ENCODE results near the gene C1orf87.

Gene C1orf87

DNA sequence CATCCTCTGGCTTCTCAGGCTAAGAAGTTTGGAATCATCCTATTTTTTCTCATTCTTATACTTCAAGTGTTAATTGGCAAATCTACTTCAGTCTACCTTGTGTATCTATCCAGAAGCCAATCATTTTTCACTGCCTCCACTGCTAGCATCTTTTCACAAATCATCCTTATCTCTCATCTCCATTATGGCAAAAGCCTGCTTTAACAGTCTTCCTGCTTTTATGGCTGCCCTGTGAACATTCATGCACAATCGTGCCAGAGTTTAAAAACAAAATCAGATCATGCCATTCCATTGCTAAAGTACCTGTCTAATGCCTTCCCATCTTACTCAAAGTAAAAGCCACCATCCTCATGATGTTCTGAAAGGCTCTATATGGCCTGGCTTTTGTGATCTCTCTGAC lies 127.8 kb downstream of the C1orf87 start:
- no peak for DNase-seq

All from DMS153 (cell line).